ENCODE measurements around the gene PSORS1C1.

PSORS1C1 gene

DNA sequence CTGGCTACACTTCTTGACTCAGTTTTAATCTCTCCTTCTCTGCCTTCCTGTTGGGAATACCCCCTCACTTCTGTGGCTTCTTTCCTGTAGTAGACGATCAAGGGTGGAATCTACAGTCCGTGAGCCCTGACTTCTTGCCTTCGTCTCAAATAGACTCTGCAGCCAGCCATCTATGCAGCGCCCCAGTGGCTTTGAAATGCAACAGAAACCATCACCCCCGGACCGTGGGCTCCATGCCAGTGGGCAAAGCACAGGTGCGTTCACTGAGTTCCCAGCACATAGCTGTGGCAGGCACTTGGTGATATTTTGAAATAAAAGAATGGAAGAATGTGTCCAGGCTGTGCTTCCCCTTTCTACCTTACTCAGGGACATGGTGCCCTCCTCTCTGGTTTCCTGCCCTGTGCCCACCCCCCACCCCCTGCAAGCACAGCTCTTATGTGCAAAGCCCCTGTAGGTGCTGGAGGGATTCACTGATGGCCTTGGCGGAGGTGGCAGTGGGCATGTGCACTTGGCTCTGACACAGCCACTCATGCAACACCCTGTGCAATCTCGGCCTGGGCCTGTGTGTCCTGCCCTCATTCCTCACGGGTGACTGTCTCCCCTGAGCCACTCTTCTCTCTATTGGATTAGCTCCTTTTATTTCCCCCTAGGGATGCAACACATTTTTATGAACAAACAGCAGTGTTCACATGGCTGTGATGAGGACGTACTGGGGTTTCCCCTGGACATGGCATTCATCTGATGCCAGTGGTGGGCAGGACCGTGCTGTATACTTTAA lies 11.2 kb downstream of the PSORS1C1 start:
- no peak for DNase-seq

DNA sequence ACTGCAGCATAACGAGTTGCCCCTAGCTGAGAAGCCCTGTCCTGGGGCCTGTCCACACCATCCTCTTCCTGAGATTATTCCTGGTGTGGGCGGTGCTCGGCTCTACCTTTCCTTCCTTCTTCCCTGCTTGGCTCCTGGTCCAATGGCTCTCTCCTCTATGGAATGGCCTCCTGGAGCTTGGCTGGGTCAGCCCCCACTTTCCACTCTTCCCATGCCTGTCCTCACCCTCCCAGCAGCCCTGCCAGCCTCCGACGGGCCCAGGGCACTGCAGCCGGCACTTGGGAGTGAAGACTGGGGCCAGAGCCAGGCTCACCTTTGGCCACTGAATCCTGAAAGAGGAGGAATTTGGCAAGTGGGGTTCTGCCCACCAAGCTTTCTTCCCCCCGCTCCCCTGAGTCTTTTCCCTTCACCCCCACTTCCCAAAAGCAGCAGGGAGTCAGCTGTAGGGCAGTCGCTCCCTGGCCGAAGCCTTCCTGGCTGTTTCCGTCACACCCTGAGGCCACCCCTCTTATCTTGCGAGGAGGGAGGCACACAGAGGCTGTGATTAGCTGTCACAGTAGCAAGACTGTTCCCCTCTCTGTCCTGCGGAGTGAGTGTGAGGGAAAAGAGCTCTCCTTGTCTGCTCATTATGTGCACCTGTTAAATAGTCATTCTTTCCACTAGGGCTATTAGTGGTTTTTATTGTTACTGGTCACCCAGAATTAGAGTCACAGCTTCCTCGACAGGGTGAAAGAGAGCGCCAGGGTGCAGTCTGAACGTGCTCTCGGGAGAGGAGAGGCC lies 12.0 kb downstream of the PSORS1C1 start:
- no peak for DNase-seq

GRCh38 chr6:31128093-31128676 lies 13.6 kb downstream of the PSORS1C1 start:
- DNase-seq = peak in 24 of 51 donors; percentile 6 to 61 (median 28)

DNA sequence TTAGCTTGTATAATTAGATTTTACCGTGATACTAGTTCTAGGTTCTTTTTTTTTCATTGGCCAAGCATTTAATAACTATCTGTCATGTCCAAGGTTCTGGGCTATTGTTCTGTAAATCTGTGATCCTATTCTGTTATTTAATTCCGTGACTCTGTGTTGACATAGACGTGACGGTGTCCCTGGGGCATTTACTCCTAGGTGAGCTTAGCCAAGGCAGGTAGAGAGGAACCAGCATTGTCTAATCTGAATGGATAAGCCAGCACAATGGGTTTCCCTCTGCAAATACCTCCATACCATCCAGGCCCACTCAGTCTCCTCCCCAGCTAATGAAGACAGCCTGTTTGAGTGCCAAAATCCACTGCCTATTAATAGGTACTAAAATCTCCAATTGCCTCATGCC lies 14.5 kb downstream of the PSORS1C1 start:
- no peak for DNase-seq

DNA sequence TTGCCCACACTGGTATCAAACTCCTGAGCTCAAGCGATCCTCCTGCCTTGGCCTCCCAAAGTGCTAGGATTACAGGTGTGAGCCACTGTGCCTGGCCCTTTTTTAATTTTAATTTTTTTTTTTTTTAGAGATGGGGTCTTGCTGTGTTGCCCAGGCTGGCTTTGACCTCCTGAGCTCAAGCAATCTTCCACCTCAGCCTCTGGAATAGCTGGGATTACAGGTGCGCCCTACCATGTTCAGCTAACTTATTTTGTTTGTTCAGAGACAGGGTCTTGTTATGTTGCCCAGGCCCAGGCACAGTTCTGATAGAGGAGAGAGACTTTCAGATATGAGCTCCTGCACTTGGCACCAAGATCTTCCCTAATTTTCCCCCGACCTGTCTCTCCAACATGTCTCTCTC lies 16.2 kb downstream of the PSORS1C1 start:
- no peak for DNase-seq

DNA sequence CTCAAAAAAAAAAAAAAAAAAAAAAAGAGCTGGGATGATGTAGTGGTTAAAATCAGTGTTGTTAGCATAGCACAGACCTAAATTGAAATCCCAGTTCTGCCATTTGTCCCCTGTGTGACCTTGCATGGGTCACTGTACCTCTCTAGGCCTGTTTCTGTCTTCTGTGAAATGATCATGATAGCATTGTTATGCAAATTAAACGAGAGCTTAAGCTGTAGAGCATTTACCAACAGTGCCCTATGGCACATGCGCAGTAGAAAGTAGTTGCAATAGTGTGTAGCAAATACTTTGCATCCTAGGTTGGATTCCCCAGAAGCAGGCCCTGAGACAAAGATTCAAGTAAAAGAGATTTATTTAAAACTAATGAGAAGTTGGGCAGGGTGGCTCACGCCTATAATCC lies 17.0 kb downstream of the PSORS1C1 start:
- no peak for DNase-seq

GRCh38 chr6:31132806-31133205 lies 18.2 kb downstream of the PSORS1C1 start:
- DNase-seq = no peak

- no peak for DNase-seq
These were observed 21.1 kb downstream of the PSORS1C1 start for GRCh38 chr6:31135710-31136109.

DNA sequence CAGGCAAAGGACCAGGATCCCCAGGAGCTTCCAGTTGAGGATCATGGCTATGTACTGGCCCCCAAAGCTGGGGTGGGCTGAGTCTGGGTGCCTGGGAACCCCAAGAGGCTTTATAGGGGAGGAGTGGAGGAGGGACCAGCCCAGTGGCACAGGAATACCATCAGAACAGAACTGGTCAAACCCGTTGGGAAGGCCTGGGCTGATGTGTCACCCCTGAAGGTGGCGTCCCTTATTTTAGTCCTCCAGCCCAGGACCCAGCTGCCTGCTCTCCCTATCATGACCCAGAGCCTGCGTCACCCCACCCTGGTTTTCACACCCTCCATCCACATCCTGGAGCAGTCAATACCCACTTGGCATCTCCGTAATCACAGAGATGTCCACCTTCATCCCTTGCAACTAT lies 24.4 kb downstream of the PSORS1C1 start, which contains the start of gene PSORS1C2:
PSORS1C2 (minus strand) TSS at position 85 of the 400 bp plus-strand sequence; CDS start at position 45, 40 bp downstream.
- DNase-seq = no peak

DNA sequence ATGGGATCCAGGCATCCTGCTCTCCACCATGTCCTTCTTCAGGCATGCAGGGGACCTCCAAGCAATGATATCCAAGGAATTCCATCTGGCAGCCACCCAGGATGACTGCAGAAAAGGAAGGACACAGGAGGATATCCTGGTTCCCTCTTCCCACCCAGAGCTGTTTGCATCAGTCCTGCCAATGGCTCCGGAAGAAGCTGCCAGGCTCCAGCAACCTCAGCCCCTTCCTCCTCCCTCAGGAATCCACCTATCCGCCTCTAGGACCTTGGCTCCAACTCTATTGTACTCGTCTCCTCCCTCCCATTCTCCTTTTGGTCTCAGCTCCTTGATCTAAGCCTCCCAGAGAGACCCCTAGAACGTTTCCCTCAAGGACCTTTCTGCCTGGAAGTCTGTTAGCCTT lies 25.0 kb downstream of the PSORS1C1 start:
- no peak for DNase-seq

- no peak for DNase-seq
These were observed 26.0 kb downstream of the PSORS1C1 start for GRCh38 chr6:31140643-31141042.

DNA sequence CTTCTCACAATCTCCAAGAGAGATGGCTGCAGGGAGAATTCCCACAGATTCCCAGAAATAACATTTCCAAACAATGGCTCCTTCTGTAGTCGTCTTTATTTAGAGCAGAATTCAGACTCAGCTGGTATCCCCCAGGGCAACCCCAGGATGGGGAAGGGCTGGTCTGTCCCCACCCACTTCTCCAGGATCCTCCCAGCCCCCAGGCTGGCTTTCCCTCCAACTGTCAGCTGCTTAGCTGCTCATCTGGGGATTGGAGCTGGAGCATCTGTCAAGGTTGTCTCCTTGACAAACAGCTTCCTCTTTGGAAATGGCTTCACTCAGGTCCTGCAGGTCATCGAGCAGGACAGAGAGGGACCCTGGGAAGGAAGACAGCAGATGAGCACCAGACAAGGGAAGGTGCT lies 27.8 kb downstream of the PSORS1C1 start:
- DNase-seq = no peak

GRCh38 chr6:31143148-31143547 lies 28.5 kb downstream of the PSORS1C1 start:
- no peak for DNase-seq

- no peak for DNase-seq
These were observed 29.8 kb downstream of the PSORS1C1 start for GRCh38 chr6:31144296-31144969.

GRCh38 chr6:31144970-31145340 lies 30.4 kb downstream of the PSORS1C1 start:
- no peak for DNase-seq

GRCh38 chr6:31145386-31145785 lies 30.8 kb downstream of the PSORS1C1 start:
- DNase-seq = no peak

GRCh38 chr6:31149827-31150447 lies 35.3 kb downstream of the PSORS1C1 start:
- no peak for DNase-seq

GRCh38 chr6:31152781-31153180 lies 38.2 kb downstream of the PSORS1C1 start:
- no peak for DNase-seq

DNA sequence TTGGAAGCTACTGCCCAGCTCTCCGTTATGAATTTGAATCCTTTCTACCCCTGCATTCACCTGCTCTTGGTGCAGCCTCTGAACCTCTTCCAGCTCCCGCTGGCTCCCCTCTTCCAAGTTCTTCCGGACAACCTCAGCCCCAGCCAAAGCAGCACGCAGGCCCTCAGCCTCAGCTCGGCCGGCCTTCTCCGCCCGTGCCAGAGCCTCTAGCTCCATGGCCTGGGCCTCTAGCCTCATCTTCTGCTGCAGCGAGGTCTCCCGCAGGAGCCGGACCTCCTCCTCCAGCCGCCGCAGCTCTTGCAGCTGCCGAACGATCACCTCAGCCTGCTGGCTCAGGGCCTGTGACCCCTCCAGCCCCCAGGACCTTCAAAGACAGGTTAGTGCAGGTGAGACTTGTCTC lies 39.8 kb downstream of the PSORS1C1 start:
- no peak for DNase-seq

GRCh38 chr6:31156641-31157040 lies 42.0 kb downstream of the PSORS1C1 start:
- no peak for DNase-seq

DNA sequence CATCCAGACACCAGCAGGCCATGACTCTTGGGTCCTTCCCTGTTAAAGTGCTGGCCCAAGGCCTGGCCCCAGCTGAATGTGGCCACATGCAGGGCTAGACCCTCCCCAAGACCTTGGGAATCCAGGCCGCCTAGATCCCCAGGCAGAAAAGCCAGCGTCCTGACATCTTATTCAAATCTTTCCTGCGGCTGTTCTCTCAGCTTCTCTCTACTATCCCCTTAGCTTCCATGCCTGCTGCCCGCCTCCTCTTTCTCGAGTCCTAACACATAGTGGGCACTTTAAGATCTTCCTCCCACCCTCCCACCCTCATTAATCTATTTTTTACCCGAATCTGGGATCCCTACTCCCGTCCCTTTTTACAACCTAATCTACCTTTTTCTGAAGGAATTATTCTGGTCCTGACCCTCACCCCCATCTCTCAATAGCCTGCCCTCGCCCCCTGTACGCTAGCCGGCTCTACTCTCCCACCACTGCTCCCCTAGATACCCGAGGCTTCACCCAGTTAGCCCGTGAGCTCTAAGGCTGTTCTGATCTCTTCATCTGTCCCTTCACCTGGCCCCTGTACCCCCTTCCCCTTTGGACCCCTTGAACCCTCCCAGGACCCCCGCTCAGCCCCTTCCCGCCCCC lies 43.0 kb downstream of the PSORS1C1 start, which contains the start of gene CCHCR1:
CCHCR1 (minus strand) TSS at position 290 of the 627 bp plus-strand sequence; CDS start at position 88, 202 bp downstream.
- DNase-seq = no peak
